Stimulated activated CD8-positive, alpha-beta memory T cell treated with anti-CD3 and anti-CD28 coated beads, Interleukin-12 subunit alpha, Interleukin-12 subunit beta, amount 100 ng/mL, for 24 hours (primary cell): ENCODE measurements around the gene ZNF354B.
"Not testable (repeated sequence)": the region's sequence is repeated elsewhere in the genome, so short reads cannot be mapped to it uniquely, and the experiment has no call there.

ENCODE experiments used
- DNase-seq: peaks from one replicate; pipeline ENCODE4 v3.0.0-alpha.2; 2020; ENCODE audit errors: extremely low read depth

ZNF354B gene

GRCh38 chr5:178859625-178860521 lies at the start of gene ZNF354B:
ZNF354B (plus strand) TSS chr5:178859953; CDS start chr5:178861048, 1,095 bp downstream.
- peak; percentile 65 for DNase-seq

GRCh38 chr5:178817506-178817905 lies 42.2 kb upstream of the ZNF354B start:
- no peak for DNase-seq

GRCh38 chr5:178818094-178818493 lies 41.7 kb upstream of the ZNF354B start:
- DNase-seq = no peak

- DNase-seq = no peak
Observed at GRCh38 chr5:178820001-178820400, 39.8 kb upstream of the ZNF354B start.

GRCh38 chr5:178825444-178825843 lies 34.3 kb upstream of the ZNF354B start:
- DNase-seq = no peak

GRCh38 chr5:178826216-178826615 lies 33.5 kb upstream of the ZNF354B start:
- DNase-seq = no peak

GRCh38 chr5:178827636-178828035 lies 32.1 kb upstream of the ZNF354B start:
- no peak for DNase-seq

- no peak for DNase-seq
Observed at GRCh38 chr5:178831049-178831448, 28.7 kb upstream of the ZNF354B start.

- DNase-seq = no peak
Observed at GRCh38 chr5:178832618-178833201, 27.0 kb upstream of the ZNF354B start.

- no peak for DNase-seq
Observed at GRCh38 chr5:178836628-178837027, 23.1 kb upstream of the ZNF354B start.

- DNase-seq = not testable (repeated sequence)
Observed at GRCh38 chr5:178838695-178839318, 20.9 kb upstream of the ZNF354B start.

- DNase-seq = no peak
Observed at GRCh38 chr5:178839319-178839704, 20.4 kb upstream of the ZNF354B start.

GRCh38 chr5:178840399-178840798 lies 19.4 kb upstream of the ZNF354B start:
- DNase-seq = not testable (repeated sequence)

- no peak for DNase-seq
Observed at GRCh38 chr5:178849316-178849715, 10.4 kb upstream of the ZNF354B start.

- DNase-seq = no peak
Observed at GRCh38 chr5:178851951-178852350, 7.8 kb upstream of the ZNF354B start.

GRCh38 chr5:178854284-178854683 lies 5.5 kb upstream of the ZNF354B start:
- DNase-seq = no peak

- not testable (repeated sequence) for DNase-seq
Observed at GRCh38 chr5:178860615-178861014, 862 bp downstream of the ZNF354B start.

- DNase-seq = no peak
Observed at GRCh38 chr5:178861627-178862026, 1.9 kb downstream of the ZNF354B start.

GRCh38 chr5:178866946-178867345 lies 7.2 kb downstream of the ZNF354B start:
- DNase-seq = no peak

- DNase-seq = no peak
Observed at GRCh38 chr5:178869577-178869976, 9.8 kb downstream of the ZNF354B start.

- DNase-seq = no peak
Observed at GRCh38 chr5:178870411-178870810, 10.7 kb downstream of the ZNF354B start.

- DNase-seq = no peak
Observed at GRCh38 chr5:178872302-178872701, 12.5 kb downstream of the ZNF354B start.
